ENCODE results near the gene CNTN5. TPM values are rescaled to one million over a fixed set of nuclear protein-coding genes. Genes with fewer than 3 reads are reported as not detected.
"Not testable (repeated sequence)": the region's sequence is repeated elsewhere in the genome, so short reads cannot be mapped to it uniquely, and the experiment has no call there.

Gene CNTN5
- polyA plus RNA-seq, 2 donors: not detected

DNA sequence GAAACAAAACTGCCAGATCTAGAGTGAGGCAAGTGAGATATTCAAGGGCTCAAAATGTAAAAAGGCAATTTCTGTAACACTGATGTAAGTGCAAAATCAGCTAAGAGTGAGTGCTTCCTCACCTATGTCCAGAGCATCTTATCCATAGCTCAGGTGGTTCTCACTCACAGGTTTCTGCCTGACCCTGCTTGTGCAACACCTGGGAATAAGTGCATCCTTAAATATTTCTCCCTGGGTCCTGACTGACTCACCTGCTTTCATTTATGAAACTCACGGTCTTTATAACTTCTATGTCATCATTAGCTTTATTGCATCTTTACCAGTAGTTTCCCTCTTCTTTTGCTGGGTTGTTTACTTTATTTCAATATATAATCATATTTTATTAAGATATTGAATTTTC is 260.6 kb downstream of the CNTN5 start:
- H3K27ac ChIP-seq (ENCODE audit: low read depth in 2 of 2, low read length in 1 of 2): no peak overlapping the region
- H3K4me3 ChIP-seq (ENCODE audit: low read depth in 1 of 2, low read length in 2 of 2): no peak overlapping the region
- no peaks in the 10 kb centered on the region for H3K36me3 ChIP-seq (ENCODE audit: control insufficient read depth in 2 of 2, insufficient read depth in 2 of 2, low read length in 1 of 2)
- 41 to 48% methylated on average over 1 of the region's 1 CpG for WGBS, 2 donors
- H3K4me1 ChIP-seq (ENCODE audit: control insufficient read depth in 2 of 2, insufficient read depth in 2 of 2, low read length in 1 of 2): no peaks in the 10 kb centered on the region
- H3K27me3 ChIP-seq (ENCODE audit: control insufficient read depth in 1 of 2, insufficient read depth in 2 of 2, low read length in 2 of 2): no peaks in the 10 kb centered on the region
- no peaks in the 10 kb centered on the region for H3K9me3 ChIP-seq (ENCODE audit: control insufficient read depth in 2 of 2, insufficient read depth in 1 of 2, low read depth in 1 of 2, low read length in 1 of 2)

DNA sequence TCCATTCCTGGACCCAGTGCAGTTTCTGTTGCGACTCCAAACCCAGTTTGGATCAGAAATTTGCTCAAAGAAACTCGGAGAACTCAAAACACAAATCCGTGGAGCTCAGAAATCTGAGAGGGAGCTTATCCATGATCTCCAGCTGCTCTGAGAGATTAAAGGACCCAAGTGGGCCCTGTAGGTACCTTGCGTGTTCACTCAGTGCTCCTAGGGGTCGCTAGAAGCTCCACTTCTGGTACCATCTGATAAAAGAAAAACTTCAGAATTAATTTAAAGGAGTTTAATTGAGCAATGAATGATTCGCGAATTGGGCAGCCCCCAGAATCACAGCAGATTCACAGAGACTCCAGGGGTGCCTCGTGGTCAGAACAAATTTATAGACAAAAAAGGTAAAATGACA is 277.2 kb downstream of the CNTN5 start:
- 71 to 72% methylated on average over 8 of the region's 8 CpGs for WGBS, 2 donors
- not testable (repeated sequence) for H3K9me3 ChIP-seq (ENCODE audit: control insufficient read depth in 2 of 2, insufficient read depth in 1 of 2, low read depth in 1 of 2, low read length in 1 of 2); H3K36me3 ChIP-seq (ENCODE audit: control insufficient read depth in 2 of 2, insufficient read depth in 2 of 2, low read length in 1 of 2); H3K27me3 ChIP-seq (ENCODE audit: control insufficient read depth in 1 of 2, insufficient read depth in 2 of 2, low read length in 2 of 2); H3K27ac ChIP-seq (ENCODE audit: low read depth in 2 of 2, low read length in 1 of 2); H3K4me1 ChIP-seq (ENCODE audit: control insufficient read depth in 2 of 2, insufficient read depth in 2 of 2, low read length in 1 of 2); H3K4me3 ChIP-seq (ENCODE audit: low read depth in 1 of 2, low read length in 2 of 2)

DNA sequence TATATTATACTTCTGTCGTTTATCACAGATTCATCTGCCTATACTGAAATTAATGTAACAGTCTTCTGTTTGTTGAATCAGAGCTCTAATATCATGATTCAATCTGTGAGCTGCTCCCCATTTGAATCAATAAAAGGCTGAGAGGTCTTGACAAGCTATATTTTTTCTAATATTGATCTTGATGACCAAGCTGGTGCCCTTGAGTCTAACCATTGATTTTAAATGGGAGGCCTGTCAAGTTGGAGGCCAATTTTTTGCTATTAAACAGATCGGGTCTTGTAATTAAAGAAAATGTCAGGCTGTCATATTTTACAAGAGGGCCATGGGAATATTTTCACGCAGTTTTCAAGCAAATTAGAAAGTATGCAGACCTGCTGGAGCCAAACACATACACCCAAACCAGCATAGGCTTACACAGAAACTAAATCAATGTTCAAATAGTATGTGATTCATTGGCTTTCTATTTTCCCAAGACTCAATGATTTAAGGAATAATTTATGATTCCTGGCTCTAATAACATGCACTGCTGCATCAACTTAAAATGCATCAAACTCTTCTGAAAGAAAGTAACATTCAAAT is 286.9 kb downstream of the CNTN5 start:
- no peaks in the 10 kb centered on the region for H3K27me3 ChIP-seq (ENCODE audit: control insufficient read depth in 1 of 2, insufficient read depth in 2 of 2, low read length in 2 of 2)
- 69 to 73% methylated on average over 3 of the region's 3 CpGs for WGBS, 2 donors
- no peak overlapping the region for H3K27ac ChIP-seq (ENCODE audit: low read depth in 2 of 2, low read length in 1 of 2)
- no peaks in the 10 kb centered on the region for H3K4me1 ChIP-seq (ENCODE audit: control insufficient read depth in 2 of 2, insufficient read depth in 2 of 2, low read length in 1 of 2)
- no peaks in the 10 kb centered on the region for H3K36me3 ChIP-seq (ENCODE audit: control insufficient read depth in 2 of 2, insufficient read depth in 2 of 2, low read length in 1 of 2)
- H3K4me3 ChIP-seq (ENCODE audit: low read depth in 1 of 2, low read length in 2 of 2): no peak overlapping the region
- no peaks in the 10 kb centered on the region for H3K9me3 ChIP-seq (ENCODE audit: control insufficient read depth in 2 of 2, insufficient read depth in 1 of 2, low read depth in 1 of 2, low read length in 1 of 2)

DNA sequence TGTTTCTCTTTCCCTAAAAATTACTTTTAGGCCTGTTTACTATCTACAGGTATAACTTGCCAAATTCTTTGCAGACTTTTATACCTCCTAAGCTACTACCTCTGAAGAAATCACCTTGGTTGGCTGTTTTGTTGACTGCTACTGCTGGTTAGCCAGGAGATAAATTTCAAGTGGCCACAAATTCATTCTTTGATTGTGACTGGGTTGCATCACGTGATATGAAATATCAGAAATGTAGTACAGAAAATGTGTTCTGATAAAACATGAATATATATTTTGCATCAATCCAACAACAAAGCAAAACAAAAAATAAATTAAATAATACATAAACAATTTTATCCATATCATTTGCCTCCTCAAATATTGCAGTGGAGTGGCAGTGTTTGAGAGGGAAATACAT is 291.1 kb downstream of the CNTN5 start:
- no peak overlapping the region for H3K4me3 ChIP-seq (ENCODE audit: low read depth in 1 of 2, low read length in 2 of 2)
- H3K4me1 ChIP-seq (ENCODE audit: control insufficient read depth in 2 of 2, insufficient read depth in 2 of 2, low read length in 1 of 2): no peaks in the 10 kb centered on the region
- no peak overlapping the region for H3K27ac ChIP-seq (ENCODE audit: low read depth in 2 of 2, low read length in 1 of 2)
- no peaks in the 10 kb centered on the region for H3K27me3 ChIP-seq (ENCODE audit: control insufficient read depth in 1 of 2, insufficient read depth in 2 of 2, low read length in 2 of 2)
- WGBS, 2 donors: 83 to 89% methylated on average over 1 of the region's 1 CpG
- no peaks in the 10 kb centered on the region for H3K9me3 ChIP-seq (ENCODE audit: control insufficient read depth in 2 of 2, insufficient read depth in 1 of 2, low read depth in 1 of 2, low read length in 1 of 2)
- H3K36me3 ChIP-seq (ENCODE audit: control insufficient read depth in 2 of 2, insufficient read depth in 2 of 2, low read length in 1 of 2): no peaks in the 10 kb centered on the region

DNA sequence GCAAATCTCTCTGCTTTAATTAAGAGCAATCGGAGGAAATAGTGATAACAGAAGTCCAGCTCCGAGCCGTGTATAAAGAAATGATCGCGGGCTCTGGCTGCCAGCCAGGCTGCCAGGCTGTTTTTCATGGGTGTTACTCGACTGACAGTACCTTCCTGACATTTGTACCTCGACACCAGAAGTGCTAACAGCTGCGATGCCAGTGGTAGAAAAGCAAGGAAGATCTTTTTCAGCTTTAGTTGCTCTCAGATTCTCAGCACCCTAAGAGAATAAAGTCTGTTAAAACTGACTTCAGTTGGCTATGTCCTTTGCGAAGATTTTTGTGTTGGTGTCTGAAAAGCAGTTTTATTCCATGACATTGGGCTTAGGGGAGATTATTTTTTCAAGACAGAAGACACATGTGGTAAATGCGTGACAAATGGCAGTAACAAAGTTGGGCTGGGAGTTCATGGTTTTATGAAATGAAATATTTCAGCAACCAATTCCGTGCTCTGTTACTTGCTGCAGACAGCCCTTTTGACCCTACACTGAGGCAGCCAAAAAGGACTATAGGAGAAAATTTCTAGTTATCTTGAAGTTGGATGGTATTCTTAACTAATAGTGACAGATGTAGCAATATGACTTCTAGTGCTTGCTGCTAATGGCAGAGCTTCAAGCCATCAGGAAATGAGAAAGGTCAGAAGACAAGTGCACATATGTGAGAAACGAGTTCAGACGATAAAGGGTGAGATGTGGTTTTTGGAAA is 296.2 kb downstream of the CNTN5 start:
- no peaks in the 10 kb centered on the region for H3K4me1 ChIP-seq (ENCODE audit: control insufficient read depth in 2 of 2, insufficient read depth in 2 of 2, low read length in 1 of 2)
- no peaks in the 10 kb centered on the region for H3K9me3 ChIP-seq (ENCODE audit: control insufficient read depth in 2 of 2, insufficient read depth in 1 of 2, low read depth in 1 of 2, low read length in 1 of 2)
- H3K4me3 ChIP-seq (ENCODE audit: low read depth in 1 of 2, low read length in 2 of 2): no peak overlapping the region
- H3K36me3 ChIP-seq (ENCODE audit: control insufficient read depth in 2 of 2, insufficient read depth in 2 of 2, low read length in 1 of 2): no peaks in the 10 kb centered on the region
- no peaks in the 10 kb centered on the region for H3K27me3 ChIP-seq (ENCODE audit: control insufficient read depth in 1 of 2, insufficient read depth in 2 of 2, low read length in 2 of 2)
- no peak overlapping the region for H3K27ac ChIP-seq (ENCODE audit: low read depth in 2 of 2, low read length in 1 of 2)
- WGBS, 2 donors: 46 to 51% methylated on average over 13 of the region's 13 CpGs

DNA sequence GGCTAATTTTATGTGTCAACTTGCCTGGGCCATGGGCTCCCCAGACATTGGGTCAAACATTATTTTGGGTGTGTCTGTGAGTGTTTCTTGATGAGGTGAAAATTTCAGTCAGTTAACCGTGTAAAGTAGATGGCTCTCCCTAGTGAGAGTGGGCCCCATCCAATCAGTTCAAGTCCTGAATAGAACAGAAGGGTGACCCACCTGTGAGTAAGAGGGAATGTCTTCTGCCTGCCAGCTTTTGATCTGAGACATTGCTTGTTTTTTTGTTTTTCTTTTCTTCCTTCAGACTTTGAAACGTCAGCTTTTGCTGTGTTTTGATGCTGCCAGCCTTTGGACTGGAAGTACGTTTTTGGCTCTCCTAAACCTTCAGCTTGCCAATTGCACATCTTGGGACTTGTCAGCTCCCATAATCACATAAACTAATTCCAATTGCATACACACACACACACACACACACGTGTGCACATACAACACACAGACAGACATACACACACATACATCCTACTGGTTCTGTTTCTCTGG is 300.1 kb downstream of the CNTN5 start:
- H3K36me3 ChIP-seq (ENCODE audit: control insufficient read depth in 2 of 2, insufficient read depth in 2 of 2, low read length in 1 of 2): no peaks in the 10 kb centered on the region
- no peaks in the 10 kb centered on the region for H3K27me3 ChIP-seq (ENCODE audit: control insufficient read depth in 1 of 2, insufficient read depth in 2 of 2, low read length in 2 of 2)
- no peaks in the 10 kb centered on the region for H3K9me3 ChIP-seq (ENCODE audit: control insufficient read depth in 2 of 2, insufficient read depth in 1 of 2, low read depth in 1 of 2, low read length in 1 of 2)
- no peak overlapping the region for H3K4me3 ChIP-seq (ENCODE audit: low read depth in 1 of 2, low read length in 2 of 2)
- WGBS, 2 donors: 39 to 56% methylated on average over 4 of the region's 4 CpGs
- H3K27ac ChIP-seq (ENCODE audit: low read depth in 2 of 2, low read length in 1 of 2): no peak overlapping the region
- H3K4me1 ChIP-seq (ENCODE audit: control insufficient read depth in 2 of 2, insufficient read depth in 2 of 2, low read length in 1 of 2): no peaks in the 10 kb centered on the region

DNA sequence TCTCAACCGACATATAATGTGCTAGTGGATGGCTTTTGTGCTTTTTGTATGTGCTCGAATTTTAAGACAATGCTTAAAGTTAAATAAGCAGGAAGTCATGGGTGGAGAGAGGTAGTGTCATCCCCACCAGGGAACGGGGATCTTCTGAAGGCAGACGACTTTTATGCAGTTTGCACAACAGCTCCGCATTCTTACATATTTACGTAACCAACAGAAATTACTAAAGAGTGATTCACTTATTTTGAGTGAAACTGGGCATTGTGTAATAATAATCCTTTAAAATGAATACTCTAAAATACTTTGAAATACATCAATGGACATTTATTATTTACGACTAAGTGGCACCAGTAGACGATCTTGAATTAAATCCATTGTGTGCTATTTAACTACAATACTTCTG is 305.1 kb downstream of the CNTN5 start:
- Histone ChIP-seq H3K27me3 (ENCODE audit: control insufficient read depth in 1 of 2, insufficient read depth in 2 of 2, low read length in 2 of 2) (no peaks in the 10 kb centered on the region), H3K9me3 (ENCODE audit: control insufficient read depth in 2 of 2, insufficient read depth in 1 of 2, low read depth in 1 of 2, low read length in 1 of 2) (no peaks in the 10 kb centered on the region), H3K4me1 (ENCODE audit: control insufficient read depth in 2 of 2, insufficient read depth in 2 of 2, low read length in 1 of 2) (no peaks in the 10 kb centered on the region), H3K4me3 (ENCODE audit: low read depth in 1 of 2, low read length in 2 of 2) (no peak overlapping the region), H3K27ac (ENCODE audit: low read depth in 2 of 2, low read length in 1 of 2) (no peak overlapping the region), H3K36me3 (ENCODE audit: control insufficient read depth in 2 of 2, insufficient read depth in 2 of 2, low read length in 1 of 2) (no peaks in the 10 kb centered on the region)
- 68 to 75% methylated on average over 8 of the region's 8 CpGs for WGBS, 2 donors

DNA sequence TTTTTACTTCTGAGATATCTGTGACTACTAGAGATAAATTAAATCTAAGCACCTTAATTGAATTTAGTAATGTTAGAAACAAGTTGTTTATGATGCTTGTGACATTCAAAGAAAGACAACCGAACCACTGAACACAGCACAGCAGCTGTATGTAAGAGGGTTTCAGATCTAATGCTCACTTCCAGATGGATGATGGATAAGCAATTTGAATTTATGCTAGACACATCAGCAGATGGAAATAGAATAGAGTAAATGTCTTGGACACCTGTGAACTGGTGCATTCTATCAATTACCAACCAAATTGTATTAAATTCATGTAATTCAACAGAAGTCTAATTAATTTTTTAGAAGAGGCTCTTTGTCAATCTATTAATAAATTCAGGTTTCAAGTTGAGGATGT is 306.3 kb downstream of the CNTN5 start:
- 79 to 87% methylated on average over 1 of the region's 1 CpG for WGBS, 2 donors
- Histone ChIP-seq H3K36me3 (ENCODE audit: control insufficient read depth in 2 of 2, insufficient read depth in 2 of 2, low read length in 1 of 2) (no peaks in the 10 kb centered on the region), H3K27me3 (ENCODE audit: control insufficient read depth in 1 of 2, insufficient read depth in 2 of 2, low read length in 2 of 2) (no peaks in the 10 kb centered on the region), H3K27ac (ENCODE audit: low read depth in 2 of 2, low read length in 1 of 2) (no peak overlapping the region), H3K4me1 (ENCODE audit: control insufficient read depth in 2 of 2, insufficient read depth in 2 of 2, low read length in 1 of 2) (no peaks in the 10 kb centered on the region), H3K9me3 (ENCODE audit: control insufficient read depth in 2 of 2, insufficient read depth in 1 of 2, low read depth in 1 of 2, low read length in 1 of 2) (no peaks in the 10 kb centered on the region), H3K4me3 (ENCODE audit: low read depth in 1 of 2, low read length in 2 of 2) (no peak overlapping the region)

DNA sequence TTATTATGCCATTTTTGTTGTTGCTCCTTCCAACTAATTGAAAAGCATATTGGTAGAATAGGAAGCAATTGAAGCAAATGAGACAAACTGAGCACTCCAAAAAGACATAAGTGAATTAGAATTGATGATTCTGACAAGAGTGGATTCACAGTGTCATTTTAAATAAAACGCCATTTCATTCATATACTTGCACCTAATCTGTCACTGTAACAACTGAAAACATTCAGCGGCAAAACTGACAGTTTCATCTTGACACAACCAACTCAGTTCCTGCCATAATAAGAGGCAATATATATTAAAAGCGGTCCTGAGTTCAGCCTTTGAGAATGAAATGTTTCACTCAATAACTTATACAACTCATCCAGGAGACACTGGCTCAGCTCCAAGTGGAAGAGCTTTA is 306.8 kb downstream of the CNTN5 start:
- no peak overlapping the region for H3K27ac ChIP-seq (ENCODE audit: low read depth in 2 of 2, low read length in 1 of 2)
- H3K4me3 ChIP-seq (ENCODE audit: low read depth in 1 of 2, low read length in 2 of 2): no peak overlapping the region
- H3K36me3 ChIP-seq (ENCODE audit: control insufficient read depth in 2 of 2, insufficient read depth in 2 of 2, low read length in 1 of 2): no peaks in the 10 kb centered on the region
- H3K9me3 ChIP-seq (ENCODE audit: control insufficient read depth in 2 of 2, insufficient read depth in 1 of 2, low read depth in 1 of 2, low read length in 1 of 2): no peaks in the 10 kb centered on the region
- no peaks in the 10 kb centered on the region for H3K27me3 ChIP-seq (ENCODE audit: control insufficient read depth in 1 of 2, insufficient read depth in 2 of 2, low read length in 2 of 2)
- H3K4me1 ChIP-seq (ENCODE audit: control insufficient read depth in 2 of 2, insufficient read depth in 2 of 2, low read length in 1 of 2): no peaks in the 10 kb centered on the region
- WGBS, 2 donors: 79 to 83% methylated on average over 3 of the region's 3 CpGs

DNA sequence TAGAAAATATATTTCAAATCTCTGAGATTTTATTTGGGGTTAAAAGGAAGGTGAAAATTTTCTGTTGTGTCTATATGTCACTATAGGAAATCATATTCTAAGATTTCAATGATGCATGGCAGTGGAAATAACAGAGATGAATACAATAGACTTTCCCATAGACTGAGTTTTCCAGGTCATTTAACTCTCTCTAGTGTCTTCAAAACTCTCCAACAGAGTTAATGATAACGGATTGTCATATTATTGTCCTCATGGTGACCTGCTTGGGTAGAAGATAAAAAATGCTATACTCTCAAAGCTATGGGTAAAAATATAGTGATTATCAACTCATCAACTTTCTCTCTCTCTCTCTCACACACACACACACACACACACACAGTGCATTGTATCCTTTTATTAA is 312.9 kb downstream of the CNTN5 start:
- Histone ChIP-seq H3K36me3 (ENCODE audit: control insufficient read depth in 2 of 2, insufficient read depth in 2 of 2, low read length in 1 of 2) (no peaks in the 10 kb centered on the region), H3K4me3 (ENCODE audit: low read depth in 1 of 2, low read length in 2 of 2) (no peak overlapping the region), H3K27me3 (ENCODE audit: control insufficient read depth in 1 of 2, insufficient read depth in 2 of 2, low read length in 2 of 2) (no peaks in the 10 kb centered on the region), H3K4me1 (ENCODE audit: control insufficient read depth in 2 of 2, insufficient read depth in 2 of 2, low read length in 1 of 2) (no peaks in the 10 kb centered on the region), H3K27ac (ENCODE audit: low read depth in 2 of 2, low read length in 1 of 2) (no peak overlapping the region), H3K9me3 (ENCODE audit: control insufficient read depth in 2 of 2, insufficient read depth in 1 of 2, low read depth in 1 of 2, low read length in 1 of 2) (no peaks in the 10 kb centered on the region)
- WGBS, 2 donors: 72 to 73% methylated on average over 1 of the region's 1 CpG
